Brain microvascular endothelial cell (primary cell): ENCODE results near the gene GIPC1.
A peak's percentile ranks its signal among the peaks of the same experiment; 100 is the strongest.
"Not testable (repeated sequence)": the region's sequence is repeated elsewhere in the genome, so short reads cannot be mapped to it uniquely, and the experiment has no call there.

Experiments
- DNase-seq: peaks from one replicate; pipeline ENCODE4 v3.0.0-alpha.2; 2020
- H3K27ac ChIP-seq: fragments of 250-450 bp; sonication (Bioruptor Pico); 2 replicates; pipeline ENCODE4 v1.5.1; 2020; ENCODE audit warnings: mild to moderate bottlenecking, moderate library complexity
- H3K27me3 ChIP-seq: fragments of 250-450 bp; sonication (Bioruptor Pico); replicated peaks from 2 replicates; pipeline ENCODE4 v1.5.1; 2020; ENCODE audit warnings: mild to moderate bottlenecking
- H3K36me3 ChIP-seq: fragments of 250-450 bp; sonication (Bioruptor Pico); replicated peaks from 2 replicates; pipeline ENCODE4 v1.5.1; 2020; ENCODE audit warnings: mild to moderate bottlenecking
- H3K4me3 ChIP-seq: 2 replicates; pipeline ENCODE4 v1.5.1; 2011; ENCODE audit warnings: low read depth, mild to moderate bottlenecking, control low read depth, low read length, moderate library complexity
- CTCF ChIP-seq: IDR thresholded peaks from 2 replicates; pipeline ENCODE4 v1.5.1; 2011; ENCODE audit warnings: low read depth, mild to moderate bottlenecking, moderate library complexity, low read length, control low read depth, inconsistent platforms; ENCODE audit errors: missing control alignments
- in situ Hi-C: cut with HindIII; loops from 2 replicates; pipeline ENCODE4 v1.10.0; 2017; ENCODE audit warnings: low sequenced_read_pairs, low pct_ligation_motif_present

GIPC1 gene

GRCh38 chr19:14463747-14464146 is 32.2 kb downstream of the GIPC1 start:
- in situ Hi-C loops = no loop called here
- no peak for TF ChIP-seq CTCF
- H3K27me3 ChIP-seq = no peaks in the 10 kb centered on the region
- H3K36me3 ChIP-seq = peaks cover 47% of the 10 kb centered on the region
- H3K4me3 ChIP-seq = no peak overlapping the region
- DNase-seq = no peak
- no peak overlapping the region for H3K27ac ChIP-seq

- H3K27ac ChIP-seq, H3K27me3 ChIP-seq, in situ Hi-C loops, H3K4me3 ChIP-seq, DNase-seq: not testable (repeated sequence)
- H3K36me3 ChIP-seq = peaks cover 43% of the 10 kb centered on the region
Observed at GRCh38 chr19:14462401-14462800, 33.5 kb downstream of the GIPC1 start.

- peaks cover 37% of the 10 kb centered on the region for H3K36me3 ChIP-seq
Observed at GRCh38 chr19:14460935-14461334, 35.0 kb downstream of the GIPC1 start.

GRCh38 chr19:14459703-14460102 is 36.2 kb downstream of the GIPC1 start:
- Histone ChIP-seq H3K36me3 (peaks cover 36% of the 10 kb centered on the region), H3K27me3 (no peaks in the 10 kb centered on the region), H3K4me3 (no peak overlapping the region), H3K27ac (no peak overlapping the region)
- in situ Hi-C loops = no loop called here
- no peak for DNase-seq
- TF ChIP-seq CTCF = no peak

More at GRCh38 chr19:14460935-14461334, 35.0 kb downstream of the GIPC1 start:
- H3K4me3 ChIP-seq = no peak overlapping the region
- no peak for TF ChIP-seq CTCF
- in situ Hi-C loops = no loop called here
- no peaks in the 10 kb centered on the region for H3K27me3 ChIP-seq
- DNase-seq = no peak
- H3K27ac ChIP-seq = no peak overlapping the region

- H3K4me3 ChIP-seq, H3K27ac ChIP-seq, H3K27me3 ChIP-seq, in situ Hi-C loops, DNase-seq: not testable (repeated sequence)
- H3K36me3 ChIP-seq = peaks cover 52% of the 10 kb centered on the region
Observed at GRCh38 chr19:14452303-14452702, 43.6 kb downstream of the GIPC1 start.

- no peak for TF ChIP-seq CTCF
- in situ Hi-C loops = no loop called here
- no peak overlapping the region for H3K27ac ChIP-seq
- H3K27me3 ChIP-seq = no peaks in the 10 kb centered on the region
- H3K4me3 ChIP-seq = no peak overlapping the region
- H3K36me3 ChIP-seq = peaks cover 67% of the 10 kb centered on the region
- DNase-seq = no peak
Observed at GRCh38 chr19:14450876-14451275, 45.1 kb downstream of the GIPC1 start.

- DNase-seq = peak; percentile 28
- in situ Hi-C loops = no loop called here
- no peaks in the 10 kb centered on the region for H3K27me3 ChIP-seq
Observed at GRCh38 chr19:14450168-14450874, 45.6 kb downstream of the GIPC1 start.

More at GRCh38 chr19:14450168-14450874, 45.6 kb downstream of the GIPC1 start:
- Histone ChIP-seq H3K36me3 (peaks cover 67% of the 10 kb centered on the region), H3K4me3 (no peak overlapping the region), H3K27ac (no peak overlapping the region)
- no peak for TF ChIP-seq CTCF
